Adrenal gland (tissue), 12 donors: ENCODE results near the gene ARR3. TPM values are rescaled to one million over a fixed set of nuclear protein-coding genes. Genes with fewer than 3 reads are reported as not detected.
A peak's percentile ranks its signal among the peaks of the same experiment; 100 is the strongest.
"Not testable (repeated sequence)": the region's sequence is repeated elsewhere in the genome, so short reads cannot be mapped to it uniquely, and the experiment has no call there.

Experiments
- DNase-seq, 7 donors: peaks; one replicate each; pipeline ENCODE4 v3.0.0-alpha.2; 2019 to 2020
- H3K27ac ChIP-seq, 5 donors: fragments of 200-600 bp; sonication (generic) in 4 of 5; 1 replicate in 3 of 5; 2 replicates in 2 of 5; pipeline versions ENCODE4 v1.5.1 to v1.8.0; 2016 to 2020; ENCODE audit warnings: mild to moderate bottlenecking in 1 of 5
- H3K27me3 ChIP-seq: fragments of 200-600 bp; 2 replicates; pipeline ENCODE4 v1.8.0; 2021
- H3K36me3 ChIP-seq, 2 donors: fragments of 200-600 bp; replicated peaks in 1 of 2; 1 replicate in 1 of 2; 2 replicates in 1 of 2; pipeline versions ENCODE4 v1.5.1 to v1.8.0; 2018 to 2022
- H3K4me1 ChIP-seq, 2 donors: fragments of 200-600 bp; replicated peaks in 1 of 2; 1 replicate in 1 of 2; 2 replicates in 1 of 2; pipeline versions ENCODE4 v1.5.1 to v1.8.0; 2018 to 2021
- H3K4me3 ChIP-seq, 4 donors: fragments of 200-600 bp; sonication (generic) in 3 of 4; one replicate each; pipeline ENCODE4 v1.5.1; 2016 to 2018
- H3K9me3 ChIP-seq, 3 donors: fragments of 200-600 bp; sonication (generic) in 1 of 3; replicated peaks in 1 of 3; 1 replicate in 2 of 3; 2 replicates in 1 of 3; pipeline versions ENCODE4 v1.5.1 to v1.8.0; 2016 to 2021
- CTCF ChIP-seq, 6 experiments: fragments of 450-650 bp in 4 of 6; fragments of 200-600 bp in 2 of 6; sonication (generic) in 1 of 6; IDR thresholded peaks; 1 replicate in 5 of 6; 2 replicates in 1 of 6; pipeline versions ENCODE4 v1.5.1 to v1.8.0; 2016 to 2021; ENCODE audit warnings: antibody characterized with exemption in 6 of 6, mild to moderate bottlenecking in 2 of 6, moderate library complexity in 1 of 6
- POLR2A ChIP-seq, 2 donors: fragments of 450-650 bp; IDR thresholded peaks; one replicate each; pipeline ENCODE4 v1.6.1; 2017; ENCODE audit warnings: antibody characterized with exemption in 2 of 2, mild to moderate bottlenecking in 2 of 2, moderate library complexity in 1 of 2
- WGBS, 4 donors: extraction: QIAGEN DNeasy Blood & Tissue Kit in 2 of 4; methylation state at CpG; one replicate each; pipeline versions ENCODE4 v1.1.5 to v1.1.7; 2013 to 2017; 5-methylcytosine and 5-hydroxymethylcytosine counted together
- intact Hi-C, 2 donors: fragments of 100-400 bp; cut with DNase I; formaldehyde crosslinking; loops; one replicate each; pipeline versions ENCODE4 v1.14.1 to v1.15.0; 2022 to 2023
- polyA plus RNA-seq, 3 donors: library from polyadenylated mRNA; stranded (reverse); fragments of 200-250 nt in 2 of 3; fragments of 350-450 nt in 1 of 3; fragmentation: Illumina TruSeq in 1 of 3; extraction: RNeasy Lipid Tissue Mini Kit (QIAGEN cat#74804) in 1 of 3; gene quantifications; one replicate each; pipeline ENCODE4 v1.2.3, GENCODE V29; 2013 to 2014
- total RNA-seq, 9 donors: library from RNA; depleted of rRNA in 4 of 9; stranded (reverse); fragments of >200 nt in 4 of 9; fragments of 120-200 nt in 1 of 9; fragmentation: NEBNext Ultra II Directional in 1 of 9; extraction: Animal tissue kit (Norgen Biotek cat#: 25700) in 1 of 9; gene quantifications; one replicate each; pipeline versions ENCODE4 v1.1.0 to v1.2.4, GENCODE V29; 2013 to 2023
- donor health status: healthy with polysubstance abuse.
- donor health status: Bipolar disorder and iron deficiency.
- donor health status: DM: yes; HTN: yes; CAD: no.
- donor health status: DM: no; HTN: no; CAD: no.
- donor health status: DM: no; HTN: no; CAD: no.
- donor health status: DM: yes; HTN: yes; CAD: no.

ARR3 gene
- total and polyA plus RNA-seq, 12 donors, result not detected

GRCh38 chrX:70260104-70260503 is 8.0 kb upstream of the ARR3 start, which contains the start of gene P2RY4:
P2RY4 (minus strand) TSS chrX:70260204; CDS start chrX:70259624, 580 bp downstream.
- DNase-seq, result no peak
- Histone ChIP-seq H3K4me1 (no peaks in the 10 kb centered on the region), H3K9me3 (no peaks in the 10 kb centered on the region), H3K27me3 (peaks cover 5% of the 10 kb centered on the region), H3K27ac (no peak within 1 kb of the TSS), H3K36me3 (no peaks in the 10 kb centered on the region), H3K4me3 (no peak within 1 kb of the TSS)
- 53 to 84% (median 68%) methylated on average over 3 to 4 of the region's 4 CpGs for WGBS, 4 donors
- intact Hi-C loops, result no loop called here
- TF ChIP-seq CTCF (IDR thresholded peaks at IDR 0.05) (no peak), POLR2A (IDR thresholded peaks at IDR 0.05) (no peak)

GRCh38 chrX:70262952-70263567 is 5.1 kb upstream of the ARR3 start:
- peak in 5 of 7 donors; percentile 21 to 51 (median 29) for DNase-seq
- intact Hi-C loops, result no loop called here
- WGBS, 4 donors, result 20 to 29% (median 22%) methylated on average over 7 of the region's 7 CpGs
- Histone ChIP-seq H3K9me3 (no peaks in the 10 kb centered on the region), H3K27me3 (peaks cover 4% of the 10 kb centered on the region), H3K27ac (no peak overlapping the region), H3K36me3 (no peaks in the 10 kb centered on the region), H3K4me3 (no peak overlapping the region), H3K4me1 (no peaks in the 10 kb centered on the region)
- no peak for TF ChIP-seq POLR2A (IDR thresholded peaks at IDR 0.05)
- TF ChIP-seq CTCF (IDR thresholded peaks at IDR 0.05), result peak in 5 of 6 experiments; percentile 18 to 46 (median 40)

GRCh38 chrX:70264784-70265183 is 3.4 kb upstream of the ARR3 start:
- intact Hi-C loops, result no loop called here
- Histone ChIP-seq H3K4me1 (no peaks in the 10 kb centered on the region), H3K27me3 (no peaks in the 10 kb centered on the region), H3K36me3 (no peaks in the 10 kb centered on the region), H3K4me3 (no peak overlapping the region), H3K27ac (no peak overlapping the region), H3K9me3 (no peaks in the 10 kb centered on the region)
- TF ChIP-seq POLR2A (IDR thresholded peaks at IDR 0.05) (no peak), CTCF (IDR thresholded peaks at IDR 0.05) (no peak)
- 53 to 77% (median 57%) methylated on average over 3 of the region's 3 CpGs for WGBS, 4 donors
- DNase-seq, result no peak

- 75 to 87% (median 80%) methylated on average over 5 to 7 of the region's 7 CpGs for WGBS, 4 donors
- H3K27ac ChIP-seq, H3K36me3 ChIP-seq, DNase-seq, intact Hi-C loops, H3K9me3 ChIP-seq, H3K4me1 ChIP-seq, H3K4me3 ChIP-seq, H3K27me3 ChIP-seq: not testable (repeated sequence)
Observed at GRCh38 chrX:70274029-70274428, 5.9 kb downstream of the ARR3 start.

GRCh38 chrX:70279081-70279480 is 10.9 kb downstream of the ARR3 start:
- intact Hi-C loops, result no loop called here
- H3K4me1 ChIP-seq, result no peaks in the 10 kb centered on the region
- H3K36me3 ChIP-seq, result no peaks in the 10 kb centered on the region
- no peak for DNase-seq
- H3K27me3 ChIP-seq, result peaks cover 3% of the 10 kb centered on the region
- no peak for TF ChIP-seq CTCF (IDR thresholded peaks at IDR 0.05)
- TF ChIP-seq POLR2A (IDR thresholded peaks at IDR 0.05), result no peak
- WGBS, 4 donors, result 80 to 92% (median 84%) methylated on average over 3 of the region's 3 CpGs
- no peaks in the 10 kb centered on the region for H3K9me3 ChIP-seq
- H3K4me3 ChIP-seq, result no peak overlapping the region
- H3K27ac ChIP-seq, result no peak overlapping the region
